HFF-Myc (cell line): ENCODE measurements around the gene DPP4.

ENCODE experiments used
- DNase-seq: peaks from one replicate; pipeline ENCODE4 v3.0.0-alpha.2; 2011; ENCODE audit warnings: low read depth; ENCODE audit errors: extremely low read depth
- H3K4me3 ChIP-seq: replicated peaks from 2 replicates; pipeline ENCODE4 v1.5.1; 2011; ENCODE audit warnings: low read depth, mild to moderate bottlenecking, control low read depth, low read length
- CTCF ChIP-seq: IDR thresholded peaks from 2 replicates; pipeline ENCODE4 v1.5.1; 2012; ENCODE audit warnings: mild to moderate bottlenecking, low read depth, low read length, control low read depth; ENCODE audit errors: missing control alignments

Gene DPP4

GRCh38 chr2:162060532-162060931, 13.5 kb downstream of the DPP4 start:
- no peak overlapping the region for H3K4me3 ChIP-seq
- no peak for TF ChIP-seq CTCF
- no peak for DNase-seq

DNA sequence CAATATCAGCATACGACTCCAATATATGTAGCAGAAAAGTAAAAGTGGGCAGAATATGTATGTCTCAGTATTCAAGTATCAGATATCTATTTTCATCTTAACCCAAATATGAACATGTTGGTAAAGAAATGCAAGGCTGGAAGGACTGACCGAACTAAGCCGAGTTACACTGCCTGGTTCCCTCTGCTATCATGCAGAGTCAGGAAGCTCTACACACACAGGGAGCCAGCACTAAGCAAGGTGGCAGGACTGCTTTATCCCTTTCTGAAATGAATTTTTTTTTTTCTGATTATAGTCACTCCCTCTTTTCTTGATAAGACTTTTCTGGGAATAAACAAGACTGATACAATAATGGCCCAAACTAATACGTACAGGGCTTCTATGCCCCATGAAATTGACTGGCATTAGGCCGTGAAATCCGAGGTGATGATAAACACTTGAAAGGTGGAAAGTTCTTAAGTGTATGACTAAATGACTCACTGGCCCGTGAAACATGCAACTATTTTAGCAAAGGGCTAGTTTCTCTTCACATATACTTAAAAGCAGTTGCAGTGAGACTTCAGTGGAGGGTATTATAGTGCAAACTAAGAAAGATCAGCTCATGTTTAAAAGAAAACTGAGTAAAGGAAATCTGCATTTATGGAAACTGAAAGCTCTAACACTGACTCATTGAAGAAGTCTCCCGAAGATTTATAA, 14.9 kb downstream of the DPP4 start:
- no peak overlapping the region for H3K4me3 ChIP-seq
- DNase-seq, result no peak
- TF ChIP-seq CTCF, result no peak

- H3K4me3 ChIP-seq, result no peak overlapping the region
- DNase-seq, result no peak
- TF ChIP-seq CTCF, result no peak
Measured at GRCh38 chr2:162057426-162057825, 16.6 kb downstream of the DPP4 start.

DNA sequence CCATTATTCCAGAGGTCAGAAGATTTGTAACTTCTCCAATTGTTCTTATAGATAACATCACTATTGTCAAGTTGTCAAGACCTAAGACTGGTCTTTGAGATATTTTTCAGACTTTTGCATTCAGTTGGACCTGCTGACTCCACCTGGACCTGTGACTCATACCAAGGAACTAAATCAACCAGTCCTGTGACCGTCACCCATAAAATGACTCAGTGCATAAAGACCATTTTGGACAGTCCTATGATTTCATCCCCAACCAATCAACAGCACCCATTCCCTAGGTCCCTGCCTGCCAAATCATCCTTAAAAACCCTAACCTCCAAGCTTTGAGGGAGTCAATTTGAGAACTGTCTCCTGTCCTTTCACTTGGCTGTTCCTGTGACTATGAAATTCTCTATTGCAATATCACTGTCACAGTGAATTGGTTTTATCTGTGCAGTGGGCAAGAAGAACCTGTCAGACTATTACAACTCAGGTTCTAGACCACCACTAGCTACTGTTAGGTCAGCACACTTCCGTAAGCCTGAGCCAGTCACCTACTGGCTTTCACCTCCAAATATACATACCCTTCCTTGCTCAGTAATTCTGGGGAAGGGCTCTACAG, 17.1 kb downstream of the DPP4 start:
- H3K4me3 ChIP-seq, result no peak overlapping the region
- TF ChIP-seq CTCF, result no peak
- no peak for DNase-seq

DNA sequence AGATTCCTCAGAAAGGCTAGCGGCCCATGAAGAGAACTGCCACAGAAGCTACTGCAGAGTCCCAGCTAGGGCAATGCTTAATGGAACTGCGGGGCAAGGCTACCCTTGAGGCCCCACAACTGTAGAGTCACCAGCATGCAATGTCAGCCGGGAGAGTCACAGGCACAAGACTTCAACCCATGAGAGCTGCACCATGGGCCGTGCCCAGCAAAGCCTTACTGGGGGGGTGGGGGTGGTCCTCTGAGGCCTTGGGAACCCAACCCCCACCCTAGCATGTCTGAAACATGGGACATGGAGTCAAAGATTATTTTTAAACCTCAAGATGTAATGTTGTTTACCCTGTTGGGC, 20.2 kb downstream of the DPP4 start:
- DNase-seq, result no peak
- TF ChIP-seq CTCF, result no peak
- H3K4me3 ChIP-seq, result no peak overlapping the region

DNA sequence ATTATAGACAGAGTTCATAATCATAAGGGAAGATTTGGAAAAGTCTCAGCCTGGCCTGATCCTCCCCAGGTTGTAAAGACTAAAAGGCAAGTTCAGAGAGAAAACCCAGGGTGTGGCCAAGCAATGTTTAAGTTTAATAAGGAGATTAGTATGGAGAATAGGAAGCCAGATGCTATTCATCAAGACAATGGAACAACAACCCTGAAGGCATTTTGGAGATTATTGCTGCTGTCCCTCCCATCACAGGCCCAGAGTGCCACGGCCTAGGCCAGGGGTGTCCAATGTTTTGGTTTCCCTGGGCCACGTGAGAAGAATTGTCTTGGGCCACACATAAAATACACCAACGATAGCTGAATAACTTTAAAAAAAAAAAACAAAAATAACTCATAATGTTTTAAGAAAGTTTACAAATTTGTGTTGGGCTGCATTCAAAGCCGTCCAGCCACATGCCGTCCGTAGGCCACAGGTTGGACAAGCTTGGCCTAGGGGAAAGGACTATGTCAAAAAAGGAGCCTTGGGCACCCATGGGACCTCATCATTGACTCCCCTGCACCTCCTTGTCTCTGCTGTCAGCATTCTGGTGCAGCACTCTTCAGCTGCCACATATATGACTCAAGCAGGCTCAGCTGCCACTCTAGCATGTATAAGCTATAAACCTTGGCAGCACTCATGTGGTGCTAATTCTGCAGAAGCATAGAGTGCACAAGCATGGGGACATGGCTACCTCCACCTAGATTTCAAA, 20.8 kb downstream of the DPP4 start:
- no peak overlapping the region for H3K4me3 ChIP-seq
- no peak for TF ChIP-seq CTCF
- no peak for DNase-seq
